Sigmoid colon (tissue), 4 donors: ENCODE data around the gene ATXN2.

ENCODE experiments used
- CTCF ChIP-seq, 4 experiments: fragments of 450-650 bp in 3 of 4; fragments of 200-600 bp in 1 of 4; IDR thresholded peaks; one replicate each; pipeline ENCODE4 v1.5.1; 2016 to 2019; ENCODE audit warnings: antibody characterized with exemption in 4 of 4, mild to moderate bottlenecking in 3 of 4, moderate library complexity in 2 of 4
- EP300 ChIP-seq, 4 donors: sonication (generic); formaldehyde crosslinking; IDR thresholded peaks; one replicate each; pipeline ENCODE4 v1.6.1; 2017; ENCODE audit warnings: antibody characterized with exemption in 4 of 4
- POLR2A ChIP-seq, 2 donors: fragments of 450-650 bp; IDR thresholded peaks; one replicate each; pipeline ENCODE4 v1.6.1; 2016; ENCODE audit warnings: antibody characterized with exemption in 2 of 2, mild to moderate bottlenecking in 2 of 2, moderate library complexity in 2 of 2
- POLR2AphosphoS5 ChIP-seq, 4 donors: sonication (generic); formaldehyde crosslinking; IDR thresholded peaks; one replicate each; pipeline ENCODE4 v1.6.1; 2017; ENCODE audit warnings: antibody characterized with exemption in 4 of 4

- TF ChIP-seq POLR2A (IDR thresholded peaks at IDR 0.05), result no peak
- no peak for TF ChIP-seq POLR2AphosphoS5 (IDR thresholded peaks at IDR 0.05)
- no peak for TF ChIP-seq CTCF (IDR thresholded peaks at IDR 0.05)
- no peak for TF ChIP-seq EP300 (IDR thresholded peaks at IDR 0.05)
Measured at GRCh38 chr12:111457071-111457470, 142.0 kb downstream of the ATXN2 start.
